Activated CD8-positive, alpha-beta T cell treated with anti-CD3 and anti-CD28 coated beads for 36 hours (primary cell): Measurements from ENCODE around the gene TTLL4. TPM values are rescaled to one million over a fixed set of nuclear protein-coding genes. Genes with fewer than 3 reads are reported as not detected.

Experiments used
- ATAC-seq: fragments of 200-7000 bp; cut with Tn5 transposase; one replicate; pipeline ENCODE4 v1.10.0; 2021; ENCODE audit warnings: mild to moderate bottlenecking, moderate library complexity
- CTCF ChIA-PET: fragments of 350-600 bp; sonication (Branson Sonifier 250); formaldehyde crosslinking; loops from one replicate; lab custom pipeline; 2021; ENCODE audit warnings: antibody characterized with exemption; lab: Charles Lee
- POLR2A ChIA-PET: fragments of 350-600 bp; sonication (Branson Sonifier 250); formaldehyde crosslinking; loops from one replicate; lab custom pipeline; 2021; ENCODE audit warnings: antibody characterized with exemption; lab: Charles Lee
- DNase-seq: peaks from one replicate; pipeline ENCODE4 v3.0.0-alpha.2; 2020
- H3K27ac Mint-ChIP-seq: one replicate; pipeline ENCODE4 v1.8.0; 2021; ENCODE audit warnings: mild to moderate bottlenecking, mixed read lengths
- H3K27me3 Mint-ChIP-seq: one replicate; pipeline ENCODE4 v1.8.0; 2021; ENCODE audit warnings: mixed read lengths
- H3K36me3 Mint-ChIP-seq: one replicate; pipeline ENCODE4 v1.8.0; 2021; ENCODE audit warnings: low read depth, mixed read lengths
- H3K4me1 Mint-ChIP-seq: one replicate; pipeline ENCODE4 v1.8.0; 2021; ENCODE audit warnings: low read depth, mixed read lengths
- H3K4me3 Mint-ChIP-seq: one replicate; pipeline ENCODE4 v1.8.0; 2021; ENCODE audit warnings: mild to moderate bottlenecking, moderate library complexity, mixed read lengths
- H3K9me3 Mint-ChIP-seq: one replicate; pipeline ENCODE4 v1.8.0; 2021; ENCODE audit warnings: mixed read lengths
- intact Hi-C: fragments of 100-400 bp; cut with micrococcal nuclease; formaldehyde crosslinking; loops from one replicate; pipeline ENCODE4 v1.10.0; 2022
- total RNA-seq, 2 experiments: library from RNA; stranded (reverse); gene quantifications; one replicate each; pipeline ENCODE4 v1.2.3, GENCODE V29; 2021
- TF ChIP-seq, protein P1 (sequence below): fragments of 200-600 bp; IDR thresholded peaks from one replicate; pipeline ENCODE4 v1.8.0; 2022; ENCODE audit warnings: antibody characterized with exemption, mild to moderate bottlenecking

Gene TTLL4
- total RNA-seq, 2 experiments from 2014 or later, result 32.2 to 36.6 TPM

GRCh38 chr2:218746960-218747359 is 36.3 kb downstream of the TTLL4 start:
- H3K27ac Mint-ChIP-seq, result no peak overlapping the region
- no peaks in the 10 kb centered on the region for H3K27me3 Mint-ChIP-seq
- TF ChIP-seq, protein P1, sequence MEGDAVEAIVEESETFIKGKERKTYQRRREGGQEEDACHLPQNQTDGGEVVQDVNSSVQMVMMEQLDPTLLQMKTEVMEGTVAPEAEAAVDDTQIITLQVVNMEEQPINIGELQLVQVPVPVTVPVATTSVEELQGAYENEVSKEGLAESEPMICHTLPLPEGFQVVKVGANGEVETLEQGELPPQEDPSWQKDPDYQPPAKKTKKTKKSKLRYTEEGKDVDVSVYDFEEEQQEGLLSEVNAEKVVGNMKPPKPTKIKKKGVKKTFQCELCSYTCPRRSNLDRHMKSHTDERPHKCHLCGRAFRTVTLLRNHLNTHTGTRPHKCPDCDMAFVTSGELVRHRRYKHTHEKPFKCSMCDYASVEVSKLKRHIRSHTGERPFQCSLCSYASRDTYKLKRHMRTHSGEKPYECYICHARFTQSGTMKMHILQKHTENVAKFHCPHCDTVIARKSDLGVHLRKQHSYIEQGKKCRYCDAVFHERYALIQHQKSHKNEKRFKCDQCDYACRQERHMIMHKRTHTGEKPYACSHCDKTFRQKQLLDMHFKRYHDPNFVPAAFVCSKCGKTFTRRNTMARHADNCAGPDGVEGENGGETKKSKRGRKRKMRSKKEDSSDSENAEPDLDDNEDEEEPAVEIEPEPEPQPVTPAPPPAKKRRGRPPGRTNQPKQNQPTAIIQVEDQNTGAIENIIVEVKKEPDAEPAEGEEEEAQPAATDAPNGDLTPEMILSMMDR, result no peak
- ChIA-PET CTCF (interaction anchor here (1.1 to 1.3 kb wide), 2 partner anchors 10 to 101 kb away, joined by 3 to 6 read pairs; no protein-coding TSS in a partner anchor), POLR2A (interaction anchor here (1.3 kb wide), 1 partner anchor 9 kb away, joined by 4 read pairs; no protein-coding TSS in a partner anchor)
- no peak overlapping the region for H3K4me3 Mint-ChIP-seq
- ATAC-seq, result no peak
- H3K36me3 Mint-ChIP-seq, result peaks cover 67% of the 10 kb centered on the region
- no peaks in the 10 kb centered on the region for H3K9me3 Mint-ChIP-seq
- no peak for DNase-seq
- H3K4me1 Mint-ChIP-seq, result peaks cover 19% of the 10 kb centered on the region
- intact Hi-C loops, result no loop called here

- H3K4me1 Mint-ChIP-seq, result peaks cover 13% of the 10 kb centered on the region
These were observed 38.3 kb downstream of the TTLL4 start for GRCh38 chr2:218748741-218749441.

DNA sequence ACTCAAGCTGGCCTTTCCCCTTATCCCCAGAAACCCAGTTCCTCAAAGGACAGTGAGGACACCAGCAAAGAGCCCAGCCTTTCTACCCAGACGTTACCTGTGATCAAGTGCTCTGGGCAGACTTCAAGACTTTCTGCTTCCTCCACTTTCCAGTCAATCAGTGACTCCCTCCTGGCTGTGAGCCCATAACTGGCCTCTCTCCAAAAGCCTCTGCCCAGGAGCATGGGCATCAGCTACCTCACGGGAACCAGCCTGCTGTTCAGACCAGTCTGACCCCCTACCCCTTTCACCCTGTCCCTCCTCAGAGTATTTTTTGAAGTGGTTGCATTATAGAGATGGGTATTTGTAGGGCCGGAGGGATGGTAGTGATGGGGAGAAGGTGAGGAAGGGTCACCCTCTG is 43.6 kb downstream of the TTLL4 start:
- TF ChIP-seq, protein P1, result no peak
- Mint-ChIP-seq H3K9me3 (no peaks in the 10 kb centered on the region), H3K4me1 (no peaks in the 10 kb centered on the region), H3K36me3 (peaks cover 44% of the 10 kb centered on the region), H3K27ac (no peak overlapping the region), H3K27me3 (no peaks in the 10 kb centered on the region), H3K4me3 (no peak overlapping the region)
- DNase-seq, result no peak
- intact Hi-C loops, result no loop called here
- ATAC-seq, result no peak
- POLR2A ChIA-PET, result no interaction called here
- CTCF ChIA-PET, result no interaction called here

More at GRCh38 chr2:218748741-218749441, 38.3 kb downstream of the TTLL4 start:
- H3K9me3 Mint-ChIP-seq, result no peaks in the 10 kb centered on the region
- intact Hi-C loops, result no loop called here
- DNase-seq, result no peak
- ChIA-PET POLR2A (interaction anchor here (0.6 kb wide), 1 partner anchor 373 kb away, joined by 3 read pairs; no protein-coding TSS in a partner anchor), CTCF (interaction anchor here (0.8 to 1.3 kb wide), 2 partner anchors 22 to 100 kb away, joined by 3 to 4 read pairs; no protein-coding TSS in a partner anchor)
- H3K27me3 Mint-ChIP-seq, result no peaks in the 10 kb centered on the region
- H3K27ac Mint-ChIP-seq, result no peak overlapping the region
- no peak overlapping the region for H3K4me3 Mint-ChIP-seq
- TF ChIP-seq, protein P1, result no peak
- peaks cover 73% of the 10 kb centered on the region for H3K36me3 Mint-ChIP-seq
- ATAC-seq, result no peak

GRCh38 chr2:218754781-218755180 is 44.1 kb downstream of the TTLL4 start:
- H3K4me3 Mint-ChIP-seq, result no peak overlapping the region
- H3K4me1 Mint-ChIP-seq, result peaks cover 2% of the 10 kb centered on the region
- no peaks in the 10 kb centered on the region for H3K27me3 Mint-ChIP-seq
- H3K9me3 Mint-ChIP-seq, result no peaks in the 10 kb centered on the region
- CTCF ChIA-PET, result no interaction called here
- H3K36me3 Mint-ChIP-seq, result peaks cover 41% of the 10 kb centered on the region
- intact Hi-C loops, result no loop called here
- DNase-seq (no peak), ATAC-seq (no peak)
- TF ChIP-seq, protein P1, result no peak
- H3K27ac Mint-ChIP-seq, result no peak overlapping the region
- POLR2A ChIA-PET, result no interaction called here

DNA sequence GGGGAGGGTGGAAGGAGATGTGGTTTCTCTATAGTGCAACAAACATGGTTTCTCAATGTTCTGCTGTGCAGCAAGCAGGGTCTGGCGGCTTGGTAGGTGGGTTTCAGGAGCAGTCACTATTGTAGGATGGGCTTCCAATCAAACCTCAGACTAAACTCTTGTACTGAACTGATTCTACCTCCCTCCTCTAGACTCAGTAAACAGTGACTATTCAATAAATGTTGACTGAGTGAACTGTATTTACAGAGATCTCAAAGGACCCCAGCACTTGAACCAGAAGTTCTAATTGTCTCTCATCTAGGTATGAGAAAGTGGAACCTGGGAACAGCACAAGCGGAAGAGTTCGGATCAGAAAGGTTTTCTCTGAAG is 44.5 kb downstream of the TTLL4 start:
- Mint-ChIP-seq H3K27ac (no peak overlapping the region), H3K4me3 (no peak overlapping the region), H3K9me3 (no peaks in the 10 kb centered on the region), H3K36me3 (peaks cover 37% of the 10 kb centered on the region), H3K27me3 (no peaks in the 10 kb centered on the region), H3K4me1 (peaks cover 2% of the 10 kb centered on the region)
- intact Hi-C loops, result no loop called here
- TF ChIP-seq, protein P1, result no peak
- POLR2A ChIA-PET, result no interaction called here
- ATAC-seq (no peak), DNase-seq (no peak)
- CTCF ChIA-PET, result no interaction called here
